ENCODE measurements around the gene PDZD2.

PDZD2 gene

GRCh38 chr5:32003981-32004380 lies 365.1 kb downstream of the PDZD2 start:
- DNase-seq (ENCODE audit: low read depth in 1 of 2, low spot score in 1 of 2): no peak
- Histone ChIP-seq H3K4me3 (replicated peaks; ENCODE audit: insufficient read depth, low read length) (no peak overlapping the region), H3K27ac (replicated peaks) (no peak overlapping the region), H3K27me3 (ENCODE audit: insufficient read depth, poor library complexity, severe bottlenecking) (no peaks in the 10 kb centered on the region)
- TF ChIP-seq REST (IDR thresholded peaks at IDR 0.05; ENCODE audit: insufficient replicate concordance, low read depth): no peak
- TF ChIP-seq POLR2AphosphoS5 (IDR thresholded peaks at IDR 0.05; ENCODE audit: low read depth): no peak
- TF ChIP-seq SPI1 (IDR thresholded peaks at IDR 0.05; ENCODE audit: borderline replicate concordance, low read depth): no peak
- TF ChIP-seq GABPA (IDR thresholded peaks at IDR 0.05; ENCODE audit: low read depth): no peak
- TF ChIP-seq CTCF (IDR thresholded peaks at IDR 0.05; ENCODE audit: insufficient read depth, low read length): no peak

GRCh38 chr5:32004404-32004803 lies 365.5 kb downstream of the PDZD2 start:
- no peak overlapping the region for H3K4me3 ChIP-seq (replicated peaks; ENCODE audit: insufficient read depth, low read length)
- TF ChIP-seq SPI1 (IDR thresholded peaks at IDR 0.05; ENCODE audit: borderline replicate concordance, low read depth) (no peak), POLR2AphosphoS5 (IDR thresholded peaks at IDR 0.05; ENCODE audit: low read depth) (no peak), REST (IDR thresholded peaks at IDR 0.05; ENCODE audit: insufficient replicate concordance, low read depth) (no peak), CTCF (IDR thresholded peaks at IDR 0.05; ENCODE audit: insufficient read depth, low read length) (no peak), GABPA (IDR thresholded peaks at IDR 0.05; ENCODE audit: low read depth) (no peak)
- DNase-seq (ENCODE audit: low read depth in 1 of 2, low spot score in 1 of 2): no peak
- no peak overlapping the region for H3K27ac ChIP-seq (replicated peaks)
- H3K27me3 ChIP-seq (ENCODE audit: insufficient read depth, poor library complexity, severe bottlenecking): no peaks in the 10 kb centered on the region

- TF ChIP-seq REST (IDR thresholded peaks at IDR 0.05; ENCODE audit: insufficient replicate concordance, low read depth): no peak
- TF ChIP-seq CTCF (IDR thresholded peaks at IDR 0.05; ENCODE audit: insufficient read depth, low read length): no peak
- TF ChIP-seq SPI1 (IDR thresholded peaks at IDR 0.05; ENCODE audit: borderline replicate concordance, low read depth): no peak
- no peak for TF ChIP-seq GABPA (IDR thresholded peaks at IDR 0.05; ENCODE audit: low read depth)
- no peak for TF ChIP-seq POLR2AphosphoS5 (IDR thresholded peaks at IDR 0.05; ENCODE audit: low read depth)
- no peaks in the 10 kb centered on the region for H3K27me3 ChIP-seq (ENCODE audit: insufficient read depth, poor library complexity, severe bottlenecking)
- no peak overlapping the region for H3K27ac ChIP-seq (replicated peaks)
- DNase-seq (ENCODE audit: low read depth in 1 of 2, low spot score in 1 of 2): no peak
- H3K4me3 ChIP-seq (replicated peaks; ENCODE audit: insufficient read depth, low read length): no peak overlapping the region
Measured at GRCh38 chr5:32008746-32009145, 369.8 kb downstream of the PDZD2 start.

Measured in HL-60 (cell line).